SK-N-SH treated with all-trans-retinoic acid at 6 μM for 48 hours (cell line): ENCODE measurements around the gene CARD14.

Experiments
- ATAC-seq: fragments of 200-7000 bp; cut with Tn5 transposase; 3 replicates; pipeline ENCODE4 v1.9.1; 2020; ENCODE audit warnings: mild to moderate bottlenecking, moderate library complexity
- ARNTL ChIP-seq: fragments of 450-650 bp; formaldehyde crosslinking; IDR thresholded peaks from 2 replicates; pipeline ENCODE4 v1.5.0; 2020; ENCODE audit warnings: low read depth, mild to moderate bottlenecking, moderate library complexity, borderline replicate concordance
- CREB5 ChIP-seq: fragments of 250-450 bp; sonication (Bioruptor Pico); IDR thresholded peaks from 2 replicates; pipeline ENCODE4 v1.5.1; 2020; ENCODE audit warnings: low read depth, mild to moderate bottlenecking, moderate library complexity
- CSRNP3 ChIP-seq: fragments of 250-450 bp; sonication (Bioruptor Pico); IDR thresholded peaks from 2 replicates; pipeline ENCODE4 v1.5.1; 2021; ENCODE audit warnings: mild to moderate bottlenecking, moderate library complexity
- ESRRG ChIP-seq: fragments of 250-450 bp; sonication (Bioruptor Pico); IDR thresholded peaks from 2 replicates; pipeline ENCODE4 v1.6.1; 2021; ENCODE audit warnings: mild to moderate bottlenecking
- GLIS3 ChIP-seq: fragments of 250-450 bp; sonication (Bioruptor Pico); IDR thresholded peaks from 2 replicates; pipeline ENCODE4 v1.5.0; 2020; ENCODE audit warnings: mild to moderate bottlenecking, moderate library complexity
- OSR1 ChIP-seq: fragments of 250-450 bp; sonication (Bioruptor Pico); IDR thresholded peaks from 2 replicates; pipeline ENCODE4 v1.8.0; 2022; ENCODE audit warnings: moderate library complexity, mild to moderate bottlenecking, inconsistent platforms
- PATZ1 ChIP-seq: fragments of 250-450 bp; sonication (Bioruptor Pico); IDR thresholded peaks from 2 replicates; pipeline ENCODE4 v1.8.0; 2020; ENCODE audit warnings: mild to moderate bottlenecking, moderate library complexity, borderline replicate concordance
- POU6F1 ChIP-seq: fragments of 250-450 bp; sonication (Bioruptor Pico); IDR thresholded peaks from 2 replicates; pipeline ENCODE4 v1.8.0; 2021; ENCODE audit warnings: low read depth, mild to moderate bottlenecking, moderate library complexity, borderline replicate concordance
- RARB ChIP-seq: fragments of 250-450 bp; sonication (Bioruptor Pico); IDR thresholded peaks from 2 replicates; pipeline ENCODE4 v1.8.0; 2021; ENCODE audit warnings: mild to moderate bottlenecking, moderate library complexity
- SNAI2 ChIP-seq: fragments of 250-450 bp; sonication (Bioruptor Pico); IDR thresholded peaks from 2 replicates; pipeline ENCODE4 v1.5.0; 2020; ENCODE audit warnings: mild to moderate bottlenecking, moderate library complexity
- ZC3H10 ChIP-seq: fragments of 250-450 bp; sonication (Bioruptor Pico); IDR thresholded peaks from 2 replicates; pipeline ENCODE4 v1.5.1; 2021; ENCODE audit warnings: mild to moderate bottlenecking, moderate library complexity
- ZFP3 ChIP-seq: fragments of 250-450 bp; sonication (Bioruptor Pico); IDR thresholded peaks from 2 replicates; pipeline ENCODE4 v1.5.0; 2020; ENCODE audit warnings: mild to moderate bottlenecking, moderate library complexity
- ZNF70 ChIP-seq: fragments of 450-650 bp; formaldehyde crosslinking; IDR thresholded peaks from 2 replicates; pipeline ENCODE4 v1.5.0; 2020; ENCODE audit warnings: mild to moderate bottlenecking, moderate library complexity
- ZNF8 ChIP-seq: fragments of 450-650 bp; formaldehyde crosslinking; IDR thresholded peaks from 2 replicates; pipeline ENCODE4 v1.5.0; 2020; ENCODE audit warnings: mild to moderate bottlenecking, moderate library complexity

The CARD14 gene

GRCh38 chr17:80158846-80159245, 11.0 kb upstream of the CARD14 start:
- ATAC-seq = no peak
- TF ChIP-seq ARNTL (CRISPR knock-in tag) (no peak), POU6F1 (CRISPR knock-in tag) (no peak), GLIS3 (no peak), ZFP3 (CRISPR knock-in tag) (no peak), PATZ1 (CRISPR knock-in tag) (no peak), ZC3H10 (CRISPR knock-in tag) (no peak), ZNF70 (CRISPR knock-in tag) (no peak), CSRNP3 (CRISPR knock-in tag) (no peak), CREB5 (CRISPR knock-in tag) (no peak)

- TF ChIP-seq SNAI2 (CRISPR knock-in tag) (no peak), POU6F1 (CRISPR knock-in tag) (no peak), ARNTL (CRISPR knock-in tag) (no peak), ZNF70 (CRISPR knock-in tag) (no peak)
- ATAC-seq = peak; percentile 16; the same call in 1 of the 3 replicates
These were observed 9.3 kb upstream of the CARD14 start for GRCh38 chr17:80160536-80160935.

- TF ChIP-seq ESRRG (CRISPR knock-in tag) (no peak), ZNF70 (CRISPR knock-in tag) (no peak), CSRNP3 (CRISPR knock-in tag) (no peak), OSR1 (CRISPR knock-in tag) (no peak), RARB (CRISPR knock-in tag) (no peak), PATZ1 (CRISPR knock-in tag) (no peak)
- TF ChIP-seq, all 23 proteins: peak for 0
- ATAC-seq = no peak
These were observed 6.5 kb upstream of the CARD14 start for GRCh38 chr17:80163336-80163735.

- no peak for TF ChIP-seq ZNF8 (CRISPR knock-in tag)
- no peak for TF ChIP-seq SNAI2 (CRISPR knock-in tag)
- no peak for TF ChIP-seq GLIS3
- ATAC-seq = no peak
These were observed 5.6 kb upstream of the CARD14 start for GRCh38 chr17:80164185-80164584.
